Measurements from ENCODE around the gene SYNE1. TPM values are rescaled to one million over a fixed set of nuclear protein-coding genes. Genes with fewer than 3 reads are reported as not detected.

The SYNE1 gene
- total and polyA plus RNA-seq, 2 of the 8 experiments (the other 6 are each of a cell fraction or from before 2014, with no cell fraction given), result 2.8 to 5.5 TPM

DNA sequence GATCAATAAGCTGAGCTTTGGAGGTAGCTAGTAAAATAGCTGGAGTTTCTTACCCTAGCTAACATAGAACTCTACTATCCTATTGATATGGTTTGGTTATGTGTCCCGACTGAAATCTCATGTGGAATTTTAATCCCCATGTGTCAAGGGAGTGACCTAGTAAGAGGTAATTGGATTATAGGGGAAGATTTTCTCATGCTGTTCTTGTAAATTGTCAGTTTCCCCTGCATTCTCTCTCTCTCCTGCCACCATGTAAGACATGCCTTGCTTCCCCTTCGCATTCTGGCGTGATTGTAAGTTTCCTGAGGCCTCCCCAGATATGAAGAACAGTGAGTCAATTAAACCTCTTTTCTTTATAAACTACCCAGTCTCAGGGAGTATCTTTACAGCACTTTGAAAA is 24.6 kb upstream of the SYNE1 start:
- H3K9ac ChIP-seq (replicated peaks in 1 of 4; ENCODE audit: extremely low read depth in 1 of 4, low read depth in 3 of 4, low read length in 3 of 4), result no peak overlapping the region
- H4K5ac ChIP-seq (ENCODE audit: insufficient read length, low read depth, low read length), result no peak overlapping the region
- H3K4me1 ChIP-seq (replicated peaks in 1 of 4; ENCODE audit: control insufficient read depth in 3 of 4, insufficient read depth in 4 of 4, low read length in 3 of 4), result no peaks in the 10 kb centered on the region
- no peak for FAIRE-seq
- H3K14ac ChIP-seq (ENCODE audit: insufficient read length), result no peak overlapping the region
- no peak overlapping the region for H2BK120ac ChIP-seq (replicated peaks; ENCODE audit: low read depth, low read length)
- no peaks in the 10 kb centered on the region for H3K9me3 ChIP-seq (ENCODE audit: insufficient read depth in 2 of 2, low read depth in 1 of 2, low read length in 1 of 2)
- no peak for TF ChIP-seq TEAD4 (IDR thresholded peaks at IDR 0.05; ENCODE audit: low read depth, low read length)
- no peak for TF ChIP-seq RBBP5 (IDR thresholded peaks at IDR 0.05; ENCODE audit: borderline replicate concordance, low read depth, low read length)
- no peak for TF ChIP-seq RAD21 (IDR thresholded peaks at IDR 0.05 in 1 of 2, conservative IDR thresholded peaks at IDR 0.05 in 1 of 2; ENCODE audit: low read depth in 2 of 2, low read length in 2 of 2)
- no peak for TF ChIP-seq CBX8 (IDR thresholded peaks at IDR 0.05; ENCODE audit: borderline replicate concordance, low read depth, low read length)
- TF ChIP-seq ZNF274 (IDR thresholded peaks at IDR 0.05; ENCODE audit: borderline replicate concordance, extremely low read depth, low read length), result no peak
- TF ChIP-seq CHD2 (IDR thresholded peaks at IDR 0.05; ENCODE audit: low read length), result no peak
- no peak for TF ChIP-seq TCF12 (IDR thresholded peaks at IDR 0.05; ENCODE audit: low read depth, low read length)
- no peak for TF ChIP-seq CEBPB (IDR thresholded peaks at IDR 0.05; ENCODE audit: low read depth, low read length)
- no peak overlapping the region for H3K23ac ChIP-seq (ENCODE audit: insufficient read length)
- H2BK5ac ChIP-seq (ENCODE audit: low read depth, low read length), result no peak overlapping the region
- H3K56ac ChIP-seq (replicated peaks; ENCODE audit: insufficient read length, low read depth, low read length), result no peak overlapping the region
- H3K79me1 ChIP-seq (ENCODE audit: low read depth, low read length), result no peaks in the 10 kb centered on the region; the same call in 1 of the 2 replicates
- H4K20me1 ChIP-seq (replicated peaks in 1 of 2; ENCODE audit: control insufficient read depth in 1 of 2, insufficient read depth in 2 of 2, low read length in 2 of 2), result no peaks in the 10 kb centered on the region
- H3K4ac ChIP-seq (replicated peaks; ENCODE audit: insufficient read length, low read depth, low read length), result no peak overlapping the region
- H3K4me2 ChIP-seq (ENCODE audit: insufficient read depth in 1 of 2, low read depth in 2 of 2, low read length in 2 of 2), result no peak overlapping the region
- H3K23me2 ChIP-seq (ENCODE audit: low read depth, low read length), result no peaks in the 10 kb centered on the region
- no peak overlapping the region for H2BK20ac ChIP-seq (ENCODE audit: low read length)
- no peaks in the 10 kb centered on the region for H3K36me3 ChIP-seq (ENCODE audit: control insufficient read depth in 2 of 4, insufficient read depth in 4 of 4, low read length in 3 of 4)
- no peak overlapping the region for H2AK5ac ChIP-seq (ENCODE audit: low read depth, low read length)
- ChIA-PET CTCF (ENCODE audit: partially characterized antibody) (no interaction called here), POLR2A (ENCODE audit: partially characterized antibody) (no interaction called here)
- H2AFZ ChIP-seq (ENCODE audit: low read length), result no peak overlapping the region
- H3K18ac ChIP-seq (ENCODE audit: extremely low read depth, low read length), result no peak overlapping the region
- no peaks in the 10 kb centered on the region for H3K79me2 ChIP-seq (ENCODE audit: control insufficient read depth in 1 of 2, insufficient read depth in 2 of 2, low read length in 2 of 2)
- WGBS, 2 experiments (ENCODE audit: extremely low coverage in 1 of 2, insufficient coverage in 1 of 2, insufficient read length in 1 of 2, insufficient replicate concordance in 2 of 2, low coverage in 1 of 2, low lambda C conversion rate in 2 of 2, missing lambda C conversion rate in 1 of 2), result 96% methylated on average over 3 of the region's 3 CpGs; no CpG with 5 or more reads in 1 of the 2 experiments
- H3K4me3 ChIP-seq (ENCODE audit: extremely low read depth in 1 of 4, insufficient read depth in 2 of 4, low read depth in 3 of 4, low read length in 4 of 4), result no peak overlapping the region
- no peak overlapping the region for H2BK12ac ChIP-seq (ENCODE audit: low read depth, low read length)
- H3K27me3 ChIP-seq (replicated peaks in 1 of 4; ENCODE audit: control insufficient read depth in 3 of 4, extremely low read depth in 1 of 4, insufficient read depth in 3 of 4, low read length in 3 of 4), result no peaks in the 10 kb centered on the region
- H4K91ac ChIP-seq (replicated peaks; ENCODE audit: insufficient read length, low read length), result no peak overlapping the region
- H2BK15ac ChIP-seq (ENCODE audit: low read length), result no peak overlapping the region
- no peak overlapping the region for H3K27ac ChIP-seq (ENCODE audit: low read depth, low read length)
- no peak overlapping the region for H4K8ac ChIP-seq (ENCODE audit: extremely low read depth, insufficient read depth, low read length)
- DNase-seq (ENCODE audit: low read depth in 1 of 2, low spot score in 2 of 2), result no peak

All from H1 (cell line).